ENCODE measurements around the gene MYO7A.

DNA sequence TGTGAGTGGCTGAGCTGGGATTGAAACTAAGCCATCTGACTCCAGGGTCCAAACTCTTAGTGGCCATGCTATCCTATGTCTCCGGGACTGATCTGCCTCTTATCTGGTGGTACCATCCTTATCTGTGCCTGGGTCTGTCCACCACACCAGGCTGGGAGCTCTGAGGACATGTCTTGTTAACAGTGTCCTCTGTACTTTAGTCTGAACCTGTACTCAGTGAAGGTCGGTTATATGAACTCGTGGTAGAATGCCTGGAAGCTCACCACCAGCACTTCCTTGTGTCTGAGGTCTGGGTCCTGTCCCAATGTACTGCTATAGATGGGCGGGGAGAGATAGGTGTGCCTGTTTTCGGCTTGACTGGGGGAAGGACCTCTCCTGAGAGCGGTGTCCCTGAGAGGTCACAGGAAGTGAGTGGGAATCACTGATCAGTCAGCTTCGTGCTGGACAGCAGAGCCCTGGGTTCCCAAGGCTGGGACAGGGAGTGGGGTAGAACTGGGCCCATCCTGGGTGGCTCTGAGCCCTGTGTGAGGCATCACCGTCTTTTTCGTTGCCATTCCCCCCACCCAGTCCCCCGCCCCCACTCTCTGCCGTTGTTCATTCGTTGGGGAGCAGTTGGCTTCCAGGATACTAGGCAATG is 8.9 kb downstream of the MYO7A start:
- TF ChIP-seq, protein P1, sequence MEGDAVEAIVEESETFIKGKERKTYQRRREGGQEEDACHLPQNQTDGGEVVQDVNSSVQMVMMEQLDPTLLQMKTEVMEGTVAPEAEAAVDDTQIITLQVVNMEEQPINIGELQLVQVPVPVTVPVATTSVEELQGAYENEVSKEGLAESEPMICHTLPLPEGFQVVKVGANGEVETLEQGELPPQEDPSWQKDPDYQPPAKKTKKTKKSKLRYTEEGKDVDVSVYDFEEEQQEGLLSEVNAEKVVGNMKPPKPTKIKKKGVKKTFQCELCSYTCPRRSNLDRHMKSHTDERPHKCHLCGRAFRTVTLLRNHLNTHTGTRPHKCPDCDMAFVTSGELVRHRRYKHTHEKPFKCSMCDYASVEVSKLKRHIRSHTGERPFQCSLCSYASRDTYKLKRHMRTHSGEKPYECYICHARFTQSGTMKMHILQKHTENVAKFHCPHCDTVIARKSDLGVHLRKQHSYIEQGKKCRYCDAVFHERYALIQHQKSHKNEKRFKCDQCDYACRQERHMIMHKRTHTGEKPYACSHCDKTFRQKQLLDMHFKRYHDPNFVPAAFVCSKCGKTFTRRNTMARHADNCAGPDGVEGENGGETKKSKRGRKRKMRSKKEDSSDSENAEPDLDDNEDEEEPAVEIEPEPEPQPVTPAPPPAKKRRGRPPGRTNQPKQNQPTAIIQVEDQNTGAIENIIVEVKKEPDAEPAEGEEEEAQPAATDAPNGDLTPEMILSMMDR (IDR thresholded peaks at IDR 0.05): no peak
- no peak for TF ChIP-seq EZH2 (IDR thresholded peaks at IDR 0.05; ENCODE audit: borderline replicate concordance, insufficient read depth, low read depth, low read length, poor library complexity, severe bottlenecking)
